Measurements from ENCODE around the gene COL23A1.

COL23A1 gene

DNA sequence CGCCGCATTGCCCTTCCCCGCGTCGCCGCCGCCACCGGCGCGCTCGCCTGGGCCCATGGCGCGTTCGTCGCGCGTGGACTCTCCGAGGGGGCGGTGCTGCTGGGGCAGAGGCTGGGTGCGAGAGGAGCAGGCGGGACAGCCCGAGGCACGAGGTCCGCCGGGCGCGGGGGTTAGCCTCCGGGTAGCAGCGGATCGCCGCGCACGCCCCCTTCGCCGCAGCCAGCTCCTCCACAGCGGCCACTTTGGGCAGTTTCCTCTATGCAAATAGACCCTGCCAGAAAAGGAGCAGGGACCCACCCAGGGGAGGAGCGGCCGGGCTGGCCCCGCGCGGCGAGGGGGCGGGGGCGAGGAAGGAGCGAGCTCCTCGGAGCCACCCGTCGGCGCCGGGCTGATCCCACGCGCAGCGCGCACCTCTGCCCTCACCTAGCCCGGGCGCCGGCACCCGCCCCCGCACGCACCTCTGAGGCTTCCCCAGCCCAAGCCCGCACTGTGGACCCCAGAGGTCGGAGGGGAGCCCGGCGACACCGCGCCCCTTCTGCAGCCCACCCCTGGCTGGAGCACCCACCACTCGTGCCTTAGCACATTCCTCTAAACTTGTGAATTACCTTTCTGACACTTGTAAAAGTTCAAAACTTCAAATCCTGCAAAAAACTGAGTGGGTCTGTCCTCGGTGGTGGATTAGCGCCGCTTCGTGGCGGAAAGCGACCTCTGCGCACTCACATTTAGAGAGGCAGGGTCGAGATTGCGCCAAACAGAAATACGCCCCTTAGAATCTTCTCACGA lies at the start of gene COL23A1:
COL23A1 (minus strand) TSS at position 253 of the 783 bp plus-strand sequence.
- DNase-seq (ENCODE audit: low spot score) (no peak), FAIRE-seq (no peak)

DNA sequence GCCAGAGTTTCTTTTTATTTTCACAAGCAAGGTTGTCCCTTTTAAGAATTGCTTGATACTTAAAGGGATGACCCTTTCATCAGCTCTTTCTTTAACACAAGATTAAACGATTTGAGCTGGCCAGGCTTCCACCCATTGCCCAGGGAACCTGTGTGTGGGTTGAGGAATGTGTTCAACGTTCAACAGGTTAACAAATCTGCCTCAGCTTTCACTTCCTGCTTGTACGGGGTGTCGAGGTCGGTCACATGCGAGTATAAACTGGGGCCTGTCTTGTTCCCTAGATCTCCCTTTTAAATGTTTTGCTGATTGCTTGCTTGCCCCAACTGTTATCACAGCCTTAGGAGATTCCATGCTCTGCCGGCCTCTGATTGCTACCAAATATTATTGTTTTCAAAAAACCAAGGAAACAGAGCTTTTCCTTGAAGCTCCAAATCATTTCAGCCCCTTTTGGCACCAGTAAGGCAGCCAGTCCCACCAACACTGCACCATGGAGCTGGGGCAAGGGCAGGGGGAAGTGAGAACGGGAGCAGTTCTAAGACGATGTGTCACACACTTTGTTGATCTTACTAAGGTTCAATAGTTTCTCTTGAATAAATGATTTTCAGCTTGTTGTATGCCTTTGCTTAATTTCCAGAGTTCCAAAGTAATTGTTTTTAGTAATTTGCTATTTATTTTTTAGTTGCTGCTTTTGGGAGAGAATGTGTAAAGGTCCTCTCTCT lies 47.3 kb upstream of the COL23A1 start:
- FAIRE-seq (no peak), DNase-seq (ENCODE audit: low spot score) (no peak)

DNA sequence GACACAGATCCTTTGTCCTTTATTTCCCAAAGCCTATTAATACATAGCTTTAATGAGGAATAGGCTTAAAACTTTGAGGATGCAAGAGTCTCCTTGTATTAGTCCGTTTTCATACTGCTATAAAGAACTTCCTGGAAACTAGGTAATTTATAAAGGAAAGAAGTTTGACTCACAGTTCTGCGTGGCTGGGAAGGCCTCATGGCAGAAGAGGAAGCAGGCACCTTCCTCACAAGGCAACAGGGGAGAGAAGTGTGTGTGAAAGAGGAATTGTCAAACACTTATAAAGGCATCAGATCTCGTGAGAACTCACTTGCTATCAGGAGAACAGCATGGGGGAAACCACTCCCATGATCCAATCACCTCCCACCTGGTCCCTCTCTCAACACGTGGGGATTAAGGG lies 42.1 kb upstream of the COL23A1 start:
- no peak for DNase-seq (ENCODE audit: low spot score)
- no peak for FAIRE-seq

- FAIRE-seq (no peak), DNase-seq (ENCODE audit: low spot score) (no peak)
Measured at GRCh38 chr5:178630951-178631350, 40.8 kb upstream of the COL23A1 start.

DNA sequence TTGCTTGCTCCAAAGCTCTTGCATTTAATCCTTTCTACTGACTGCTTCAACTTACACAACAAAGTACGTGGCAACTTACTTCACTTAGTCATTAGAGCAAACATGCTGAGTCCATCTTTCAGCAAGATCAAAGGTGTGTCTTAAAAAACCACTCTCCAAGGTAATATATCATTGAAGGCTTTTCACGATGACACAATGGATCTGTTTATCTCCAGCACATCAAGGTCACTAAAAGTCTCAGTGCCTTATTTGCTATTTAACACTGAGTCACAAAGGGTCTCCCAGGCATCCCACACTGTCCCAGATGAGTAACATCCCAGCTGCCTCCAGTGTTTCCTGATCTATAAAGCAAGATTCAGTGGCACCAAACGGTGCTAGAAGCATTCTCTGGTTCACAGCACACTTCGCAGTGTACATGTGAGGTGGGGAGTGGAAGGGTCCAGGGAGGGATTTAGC lies 40.3 kb upstream of the COL23A1 start:
- DNase-seq (ENCODE audit: low spot score) (peak; percentile 79), FAIRE-seq (no peak)

GRCh38 chr5:178627259-178627598 lies 37.0 kb upstream of the COL23A1 start:
- DNase-seq (ENCODE audit: low spot score) = no peak
- no peak for FAIRE-seq

DNA sequence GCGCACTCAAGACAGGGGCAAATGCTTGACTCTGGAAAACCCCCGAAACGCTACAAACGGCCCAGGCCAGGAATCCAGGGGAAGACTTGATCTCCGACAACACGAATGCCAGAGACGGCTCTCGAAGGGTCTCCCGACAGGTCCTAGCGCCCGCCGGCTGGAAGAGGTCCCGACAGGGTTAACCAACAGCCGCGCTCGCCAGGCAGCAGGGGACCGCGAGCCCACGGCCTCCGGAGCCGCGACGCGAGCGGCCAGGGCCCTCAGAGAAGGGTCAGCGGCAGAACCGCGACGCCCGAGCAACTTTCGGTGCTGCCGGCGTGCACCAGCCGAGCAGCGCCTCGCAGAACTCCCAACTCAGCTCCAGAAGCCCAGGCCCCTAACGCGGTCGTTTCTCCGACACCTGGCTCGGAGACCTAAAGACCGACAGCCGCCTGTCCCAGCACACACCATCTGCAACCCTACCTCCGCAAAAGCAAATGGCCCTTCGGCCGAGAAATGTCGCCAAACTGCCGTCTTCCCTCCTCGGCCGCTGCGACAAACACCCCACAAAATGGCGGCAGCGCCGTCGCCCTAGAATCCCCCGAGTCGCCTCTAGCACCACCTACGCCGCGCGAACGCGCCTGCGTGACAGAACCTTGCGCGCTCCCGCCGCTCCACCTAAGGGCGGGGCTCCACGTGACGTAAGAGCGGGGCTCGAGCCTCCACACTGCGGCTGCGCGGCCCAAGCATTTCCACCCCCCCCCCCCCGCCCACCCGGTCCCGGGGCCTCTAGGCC lies 36.5 kb upstream of the COL23A1 start, which contains the start of gene CLK4:
CLK4 (minus strand) TSS at position 567 of the 775 bp plus-strand sequence. CDS start 3,634 bp downstream, outside the sequence.
- no peak for FAIRE-seq

DNA sequence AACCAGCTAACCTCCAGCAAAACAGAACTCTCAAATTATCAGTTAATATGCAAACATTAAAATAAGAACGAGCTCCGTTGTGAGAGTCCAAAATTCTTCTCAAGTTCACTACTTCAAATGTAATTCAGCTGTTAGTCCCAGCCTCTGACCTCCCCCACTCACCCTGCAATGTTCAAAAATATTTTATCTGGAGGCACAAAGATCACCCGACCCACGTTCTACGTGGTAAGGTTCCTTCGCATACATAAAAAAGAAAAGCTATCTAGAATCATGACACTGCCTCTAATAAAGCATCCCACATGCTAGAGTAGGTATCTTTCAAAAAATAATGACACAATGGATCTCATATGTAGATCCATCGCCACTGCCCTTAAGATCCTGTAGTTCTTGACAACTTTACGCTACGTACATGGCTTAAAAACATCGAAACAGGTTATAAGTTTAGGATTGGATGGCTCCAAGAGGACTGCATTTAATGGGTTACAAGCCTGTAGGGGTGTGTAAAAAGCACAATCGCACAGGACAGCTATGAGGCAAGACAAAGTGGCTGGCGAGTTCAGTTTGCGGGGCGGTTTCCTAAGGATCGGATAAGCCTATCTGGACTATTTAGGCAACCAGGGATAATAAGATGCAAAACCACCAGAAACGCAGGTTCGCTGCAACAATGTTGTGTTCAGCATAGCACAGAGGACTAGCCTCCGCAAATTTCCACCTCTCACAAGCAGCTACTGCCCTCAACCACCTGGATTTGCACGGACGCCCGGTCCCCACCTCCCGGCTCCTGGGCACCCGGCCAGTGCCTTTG lies 35.7 kb upstream of the COL23A1 start:
- no peak for FAIRE-seq
- DNase-seq (ENCODE audit: low spot score) = peak; percentile 8

More for the DNA sequence above, 36.5 kb upstream of the COL23A1 start, which contains the start of gene CLK4:
- DNase-seq (ENCODE audit: low spot score) = peak; percentile 84

GRCh38 chr5:178624631-178625546 lies 34.7 kb upstream of the COL23A1 start:
- DNase-seq (ENCODE audit: low spot score) = no peak

DNA sequence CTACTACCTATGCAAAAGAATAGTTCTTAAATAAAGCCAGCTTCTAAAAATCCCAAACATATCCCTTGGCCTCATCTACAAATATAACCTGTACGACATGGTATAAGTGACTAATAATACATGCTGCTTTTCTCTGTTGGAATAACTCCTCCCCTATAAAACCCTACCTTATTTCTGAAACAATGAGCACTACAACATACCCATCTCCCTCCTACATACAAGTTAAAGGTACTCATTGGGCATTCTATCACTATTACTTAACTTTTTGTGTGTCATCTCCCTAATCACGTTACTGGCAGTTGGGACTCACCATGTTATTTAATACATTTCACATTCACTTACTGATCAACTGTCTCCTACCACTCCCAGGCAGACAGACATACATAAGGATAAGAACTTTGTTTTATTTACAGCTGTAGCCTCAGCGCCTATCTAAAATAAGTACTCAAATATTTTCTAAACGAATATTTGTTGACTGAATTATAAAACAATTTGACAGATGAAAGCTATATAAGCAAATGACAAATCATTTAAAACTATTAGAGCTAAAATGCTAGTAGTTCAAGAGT lies 32.6 kb upstream of the COL23A1 start:
- FAIRE-seq = no peak
- no peak for DNase-seq (ENCODE audit: low spot score)

More at GRCh38 chr5:178624631-178625546, 34.7 kb upstream of the COL23A1 start:
- FAIRE-seq = peak; percentile 17

- no peak for FAIRE-seq
- DNase-seq (ENCODE audit: low spot score) = no peak
Measured at GRCh38 chr5:178619390-178619789, 29.2 kb upstream of the COL23A1 start.

- FAIRE-seq (no peak), DNase-seq (ENCODE audit: low spot score) (no peak)
Measured at GRCh38 chr5:178612299-178612698, 22.1 kb upstream of the COL23A1 start.

DNA sequence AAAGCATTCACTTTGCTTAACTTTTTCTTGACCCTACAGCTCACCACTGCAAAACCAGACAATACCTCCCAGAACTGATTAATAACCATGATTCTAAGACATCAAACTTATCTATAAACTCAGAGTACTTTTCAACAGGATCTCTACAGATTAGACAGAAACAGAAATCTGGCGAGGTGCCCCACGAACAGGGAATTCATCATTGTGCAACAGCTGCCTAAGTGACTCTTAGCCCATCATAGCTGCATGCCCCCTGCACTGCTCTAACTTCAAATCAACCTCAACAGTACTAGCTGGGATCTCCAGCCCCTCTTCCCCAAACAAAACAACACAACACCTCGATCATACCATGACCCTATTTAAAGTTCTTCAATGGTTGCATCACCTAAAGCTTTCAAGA lies 16.1 kb upstream of the COL23A1 start:
- FAIRE-seq = no peak
- no peak for DNase-seq (ENCODE audit: low spot score)

GRCh38 chr5:178605788-178606187 lies 15.6 kb upstream of the COL23A1 start:
- DNase-seq (ENCODE audit: low spot score) (no peak), FAIRE-seq (no peak)

GRCh38 chr5:178602752-178603151 lies 12.6 kb upstream of the COL23A1 start:
- FAIRE-seq = no peak

GRCh38 chr5:178595750-178596149 lies 5.6 kb upstream of the COL23A1 start:
- no peak for FAIRE-seq

More at GRCh38 chr5:178602752-178603151, 12.6 kb upstream of the COL23A1 start:
- no peak for DNase-seq (ENCODE audit: low spot score)

DNA sequence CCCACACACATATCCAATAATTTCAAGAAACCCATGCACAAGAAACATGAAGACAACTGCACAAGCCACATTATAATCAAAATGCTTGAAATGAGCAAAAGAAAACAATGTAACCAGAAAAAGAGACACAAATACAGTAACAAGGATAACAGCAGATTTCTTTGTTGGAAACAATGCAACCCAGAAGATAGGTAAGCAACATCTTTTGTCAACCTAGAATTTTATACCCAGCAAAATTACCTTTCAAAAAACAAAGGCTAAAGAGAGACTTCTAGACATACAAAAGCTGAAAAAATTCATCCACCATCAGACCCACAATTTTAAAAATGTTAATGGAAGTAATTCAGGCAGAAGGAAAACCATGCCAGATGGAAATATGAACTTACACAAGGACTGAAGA lies 5.0 kb upstream of the COL23A1 start:
- DNase-seq (ENCODE audit: low spot score) (no peak), FAIRE-seq (no peak)

More at GRCh38 chr5:178595750-178596149, 5.6 kb upstream of the COL23A1 start:
- DNase-seq (ENCODE audit: low spot score) = no peak

- FAIRE-seq = no peak
- DNase-seq (ENCODE audit: low spot score) = no peak
Measured at GRCh38 chr5:178590924-178591423, 781 bp upstream of the COL23A1 start.

All from RCC 7860 (cell line).